Activated naive CD4-positive, alpha-beta T cell treated with anti-CD3 and anti-CD28 coated beads, Interleukin-2, amount 50 U/mL, for 72 hours (primary cell): ENCODE results near the gene RXRG. TPM values are rescaled to one million over a fixed set of nuclear protein-coding genes. Genes with fewer than 3 reads are reported as not detected.

ENCODE experiments used
- ATAC-seq, 2 donors: fragments of 150-1000 bp; cut with Tn5 transposase; 2 replicates each; pipeline ENCODE4 v1.10.0; 2021; ENCODE audit warnings: mild to moderate bottlenecking in 2 of 2, moderate library complexity in 2 of 2
- DNase-seq, 2 donors: peaks; one replicate each; pipeline ENCODE4 v3.0.0; 2021 to 2022; ENCODE audit warnings: low spot score in 2 of 2
- H3K27ac Mint-ChIP-seq, 2 donors: one replicate each; pipeline ENCODE4 v1.8.0; 2022; ENCODE audit warnings: mild to moderate bottlenecking in 2 of 2, mixed read lengths in 2 of 2
- H3K36me3 Mint-ChIP-seq, 2 donors: one replicate each; pipeline ENCODE4 v1.8.0; 2022; ENCODE audit warnings: mixed read lengths in 2 of 2
- H3K9me3 Mint-ChIP-seq, 2 donors: one replicate each; pipeline ENCODE4 v1.8.0; 2022; ENCODE audit warnings: mixed read lengths in 2 of 2
- total RNA-seq, 2 donors: library from RNA; stranded (reverse); gene quantifications; one replicate each; pipeline ENCODE4 v1.2.3, GENCODE V29; 2022

RXRG gene
- total RNA-seq, 2 donors from 2014 or later: 0.11 TPM; not detected in 1

DNA sequence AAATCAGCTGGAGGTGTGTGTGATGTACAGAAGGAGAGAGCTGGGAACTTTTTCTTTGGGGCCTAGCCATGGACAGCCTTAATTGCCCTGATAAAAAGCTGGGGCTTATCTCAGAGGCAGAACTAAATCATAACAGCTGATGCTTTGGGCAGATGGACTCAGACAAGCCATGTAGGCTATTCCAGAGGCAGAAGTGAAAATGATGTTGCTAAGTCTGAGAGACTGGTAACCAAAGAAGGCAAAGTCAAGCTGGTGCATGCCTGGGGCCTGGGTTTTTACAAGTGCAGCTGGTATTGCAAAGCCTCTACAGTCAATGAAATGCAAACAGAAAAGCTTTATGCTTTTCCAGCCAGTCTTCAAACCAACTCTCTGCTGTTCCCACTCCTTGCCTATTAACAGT is 49.4 kb downstream of the RXRG start:
- Mint-ChIP-seq H3K36me3 (no peaks in the 10 kb centered on the region), H3K27ac (no peak overlapping the region), H3K9me3 (no peaks in the 10 kb centered on the region)
- ATAC-seq (no peak), DNase-seq (no peak)

DNA sequence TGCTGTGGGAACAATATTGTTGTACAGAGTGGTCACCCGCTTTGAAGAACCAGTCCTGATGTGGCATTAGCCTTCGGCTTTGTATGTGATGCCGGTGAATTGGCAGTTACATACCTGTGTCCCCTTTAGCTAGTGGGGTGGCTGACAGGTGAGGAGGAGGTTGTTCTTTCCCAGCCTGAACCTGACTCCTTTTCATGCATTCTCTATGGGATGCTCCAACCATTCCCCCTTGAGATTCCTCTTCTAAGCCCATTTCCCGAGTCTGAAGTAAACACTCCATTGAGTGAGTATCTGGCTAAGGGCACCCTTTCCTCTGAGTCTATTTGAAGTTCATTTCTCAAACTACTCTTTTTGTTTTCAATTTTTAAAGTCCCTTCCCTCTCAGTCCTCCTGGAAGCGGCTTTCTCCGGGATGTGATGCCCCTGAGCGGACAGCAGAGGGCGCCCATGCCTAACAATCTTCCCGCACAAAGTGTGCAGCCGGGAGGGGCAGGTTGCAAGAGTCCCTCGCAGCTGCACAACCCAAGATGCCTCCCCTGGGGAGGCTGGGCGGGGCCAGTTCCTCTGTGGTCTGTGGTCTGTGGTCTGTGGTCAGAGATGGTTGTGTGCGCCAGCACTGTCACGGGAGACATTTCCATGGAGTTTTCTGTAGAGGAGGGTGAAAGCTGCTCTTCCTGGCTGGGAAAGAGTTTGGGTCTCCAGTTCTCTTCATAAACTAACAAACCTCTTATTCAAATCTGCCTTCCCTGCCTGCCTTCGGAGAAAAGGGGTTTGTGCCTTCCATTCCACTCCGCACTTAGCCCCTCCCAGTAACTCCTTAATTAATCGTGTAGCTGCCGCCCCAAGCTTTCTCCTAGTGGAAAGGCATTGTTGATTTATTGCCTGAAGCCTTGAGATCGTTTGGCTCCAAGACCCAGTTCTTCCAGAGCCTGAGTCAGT is 52.0 kb downstream of the RXRG start:
- DNase-seq: peak; percentile 78 to 87
- peak; percentile 95 to 99 for ATAC-seq
- peak overlapping the region; percentile 74 to 83 for H3K27ac Mint-ChIP-seq
- H3K36me3 Mint-ChIP-seq: no peaks in the 10 kb centered on the region
- H3K9me3 Mint-ChIP-seq: no peaks in the 10 kb centered on the region

DNA sequence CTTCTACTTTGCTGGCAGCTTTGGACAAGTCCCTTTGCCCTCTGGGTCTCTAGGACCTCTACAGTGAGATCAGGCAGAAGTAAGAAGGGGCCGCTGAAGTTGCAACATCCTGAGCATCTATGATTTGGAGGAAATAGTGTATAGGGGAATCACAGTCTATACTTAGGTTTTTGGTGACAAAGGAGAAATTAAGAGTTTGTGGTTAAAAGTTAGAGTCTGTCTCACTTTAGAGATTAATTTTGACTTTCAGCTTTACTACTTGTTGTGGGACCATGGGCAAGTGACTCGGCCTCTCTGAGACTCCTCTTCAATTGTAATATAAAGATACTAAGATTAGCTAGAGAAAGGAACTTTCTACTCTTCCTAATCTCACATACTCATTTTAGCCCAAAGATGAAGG is 55.3 kb downstream of the RXRG start:
- Mint-ChIP-seq H3K27ac (no peak overlapping the region), H3K9me3 (no peaks in the 10 kb centered on the region), H3K36me3 (no peaks in the 10 kb centered on the region)
- ATAC-seq (peak in 1 of 2 donors; percentile 63), DNase-seq (no peak)

DNA sequence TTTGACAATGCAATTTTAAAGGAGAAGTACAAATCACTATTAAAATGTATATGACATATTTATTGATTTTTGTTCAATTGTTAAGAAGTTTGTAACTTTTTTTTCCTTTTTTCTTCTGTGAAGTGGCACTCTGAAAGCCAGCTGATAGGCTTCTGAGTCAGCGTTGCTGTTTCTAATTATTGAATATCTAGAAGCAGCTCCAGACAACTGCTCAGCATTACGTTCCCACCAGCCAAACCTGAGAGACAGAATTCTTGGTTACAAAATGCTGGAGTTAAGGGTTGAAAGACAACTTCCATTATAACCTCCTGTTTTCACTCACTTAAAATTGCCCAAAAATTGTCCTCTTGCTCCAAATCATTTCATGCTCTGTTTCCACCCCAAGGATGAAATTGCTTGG is 57.0 kb downstream of the RXRG start:
- H3K9me3 Mint-ChIP-seq: no peaks in the 10 kb centered on the region
- no peak overlapping the region for H3K27ac Mint-ChIP-seq
- no peak for ATAC-seq
- no peak for DNase-seq
- H3K36me3 Mint-ChIP-seq: no peaks in the 10 kb centered on the region

DNA sequence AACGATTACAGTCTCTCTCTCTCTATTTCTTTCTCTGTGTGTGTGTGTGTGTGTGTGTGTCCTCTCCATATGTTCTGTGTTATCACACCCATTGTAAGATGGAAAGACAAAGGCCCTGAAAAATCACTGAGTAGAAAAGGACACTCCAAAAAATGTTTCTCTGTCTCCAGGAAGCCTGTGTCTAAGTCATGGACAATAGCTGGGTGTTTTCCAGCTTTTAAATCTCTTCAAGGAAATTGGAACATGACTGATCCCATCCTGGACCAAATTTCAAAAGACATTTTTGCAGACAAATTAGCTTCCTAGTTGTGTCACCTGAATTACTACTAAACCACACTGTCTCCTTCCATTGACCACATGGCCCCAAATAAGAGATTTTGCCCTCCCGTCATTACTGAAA is 57.4 kb downstream of the RXRG start:
- Mint-ChIP-seq H3K9me3 (no peaks in the 10 kb centered on the region), H3K27ac (no peak overlapping the region), H3K36me3 (no peaks in the 10 kb centered on the region)
- DNase-seq (no peak), ATAC-seq (no peak)

DNA sequence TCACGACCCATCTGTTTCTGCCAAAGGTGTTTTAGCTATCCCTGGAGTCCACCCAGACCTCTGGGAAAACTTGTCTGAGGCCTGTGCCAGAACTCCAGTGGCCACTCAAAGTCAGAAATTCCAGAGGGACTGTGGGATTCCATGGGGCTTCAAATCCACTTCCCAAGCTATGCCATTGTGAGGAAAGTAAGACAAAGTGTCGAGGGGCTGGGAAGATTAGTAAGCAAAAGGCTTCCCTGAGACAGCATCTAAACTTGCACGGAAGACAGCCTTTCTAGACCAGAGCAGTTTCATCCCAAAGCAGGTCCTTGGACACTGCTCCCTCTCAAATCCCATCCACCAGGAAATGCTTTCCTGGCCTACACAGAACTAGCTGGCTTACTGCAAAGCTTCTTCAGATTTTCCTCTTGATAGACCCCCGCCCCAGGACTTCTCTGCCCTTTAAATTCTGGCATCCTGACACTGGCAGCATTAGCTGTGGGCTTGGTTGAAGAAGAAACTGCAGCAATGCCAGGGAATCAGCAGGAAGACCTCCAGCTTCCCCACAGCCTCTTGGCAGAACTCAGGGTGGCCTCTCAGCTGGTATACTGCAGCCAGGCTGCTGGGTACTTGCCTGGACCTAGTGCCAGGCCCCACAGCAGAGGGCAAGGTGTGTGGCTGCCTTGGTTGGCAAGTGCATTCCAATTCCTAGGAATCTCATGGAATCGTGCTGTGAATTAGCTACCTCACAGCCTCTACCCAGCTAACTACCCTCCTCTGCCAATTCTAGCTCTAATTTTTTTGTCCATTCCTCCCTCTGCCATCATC is 61.1 kb downstream of the RXRG start:
- Mint-ChIP-seq H3K9me3 (no peaks in the 10 kb centered on the region), H3K36me3 (no peaks in the 10 kb centered on the region), H3K27ac (no peak overlapping the region)
- DNase-seq (no peak), ATAC-seq (no peak)

DNA sequence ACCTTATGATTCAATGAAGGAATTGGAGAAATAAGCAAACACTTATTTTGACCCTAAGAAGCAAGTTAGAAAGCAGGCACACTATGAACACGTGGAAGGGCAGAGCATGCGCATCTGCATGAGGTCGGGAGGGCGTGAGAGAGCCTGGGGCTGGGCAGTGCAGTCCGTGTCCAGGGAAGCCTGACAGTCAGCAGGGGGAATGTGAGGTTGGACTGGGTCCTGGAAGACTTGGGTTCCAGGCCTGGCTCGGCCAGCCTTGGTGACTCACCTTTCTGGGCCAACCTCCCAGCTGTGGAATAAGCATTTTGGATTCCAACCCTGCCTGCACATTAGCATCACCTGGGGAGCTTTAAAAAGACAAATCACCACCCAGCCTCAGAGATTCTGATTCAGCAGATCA is 61.9 kb downstream of the RXRG start:
- Mint-ChIP-seq H3K9me3 (no peaks in the 10 kb centered on the region), H3K36me3 (no peaks in the 10 kb centered on the region), H3K27ac (no peak overlapping the region)
- ATAC-seq (no peak), DNase-seq (no peak)

DNA sequence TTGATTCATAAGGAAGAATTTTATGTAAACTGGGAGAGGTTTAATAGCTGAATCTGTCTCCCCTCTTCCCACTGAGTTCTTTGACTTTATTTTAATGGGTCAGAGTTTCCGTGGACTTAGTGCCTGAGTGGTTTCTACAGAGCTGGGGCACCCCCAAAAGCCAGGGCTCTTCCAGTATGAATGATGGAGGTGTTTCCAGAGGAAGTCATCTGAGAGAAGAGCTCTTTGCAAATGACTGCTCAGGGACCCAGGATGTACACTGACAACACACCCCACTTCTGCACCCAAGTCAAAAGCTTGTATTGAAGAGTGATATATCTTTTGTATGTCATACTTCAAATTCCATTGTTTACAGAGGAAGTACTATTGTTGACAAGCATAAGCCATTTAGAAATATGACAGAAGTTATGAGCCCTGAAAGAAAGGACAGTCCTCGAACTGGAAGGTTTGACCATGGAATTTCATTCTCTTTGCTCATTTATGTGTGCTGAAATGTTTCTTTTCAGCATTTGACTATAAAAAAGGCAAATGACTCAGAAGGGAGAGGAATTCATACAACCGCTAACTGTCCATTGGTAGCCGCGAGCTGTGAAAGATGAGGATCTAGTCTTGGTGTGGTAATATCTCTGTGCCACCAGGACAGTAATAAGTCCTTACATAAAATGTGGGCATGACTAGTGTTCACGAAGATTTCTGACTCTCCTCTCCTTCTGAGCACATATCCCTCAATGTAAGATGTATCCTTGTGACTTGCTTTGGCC is 63.0 kb downstream of the RXRG start:
- peak in 1 of 2 donors; percentile 49 for ATAC-seq
- Mint-ChIP-seq H3K27ac (no peak overlapping the region), H3K36me3 (no peaks in the 10 kb centered on the region)

DNA sequence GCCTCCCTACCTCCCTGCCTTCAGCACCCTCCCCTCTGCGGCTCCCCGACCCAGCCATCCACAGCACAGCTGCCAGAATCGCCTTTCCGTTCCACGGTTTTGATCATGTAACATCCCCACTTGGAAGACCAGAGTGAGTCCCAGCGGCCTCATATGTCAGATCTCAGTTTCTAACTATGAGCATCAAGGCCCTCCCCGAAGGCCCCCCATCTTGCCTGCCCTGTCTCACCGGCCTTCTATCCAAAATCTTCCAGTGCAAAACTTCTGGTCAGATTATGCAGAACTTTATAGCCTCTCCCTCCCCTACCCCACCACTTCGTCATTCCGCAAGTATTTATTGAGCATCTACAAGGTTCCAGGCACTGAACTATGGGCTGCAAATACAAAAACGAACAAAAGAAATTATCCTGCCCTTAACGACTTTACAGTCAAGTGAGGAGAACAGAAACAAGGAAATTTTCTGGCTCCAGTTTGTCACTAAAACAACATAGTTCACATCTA is 68.1 kb downstream of the RXRG start:
- no peaks in the 10 kb centered on the region for H3K36me3 Mint-ChIP-seq
- H3K27ac Mint-ChIP-seq: no peak overlapping the region
- no peak for DNase-seq
- H3K9me3 Mint-ChIP-seq: no peaks in the 10 kb centered on the region
- ATAC-seq: peak in 1 of 2 donors; percentile 8

More for the DNA sequence above, 63.0 kb downstream of the RXRG start:
- DNase-seq: no peak
- H3K9me3 Mint-ChIP-seq: no peaks in the 10 kb centered on the region

DNA sequence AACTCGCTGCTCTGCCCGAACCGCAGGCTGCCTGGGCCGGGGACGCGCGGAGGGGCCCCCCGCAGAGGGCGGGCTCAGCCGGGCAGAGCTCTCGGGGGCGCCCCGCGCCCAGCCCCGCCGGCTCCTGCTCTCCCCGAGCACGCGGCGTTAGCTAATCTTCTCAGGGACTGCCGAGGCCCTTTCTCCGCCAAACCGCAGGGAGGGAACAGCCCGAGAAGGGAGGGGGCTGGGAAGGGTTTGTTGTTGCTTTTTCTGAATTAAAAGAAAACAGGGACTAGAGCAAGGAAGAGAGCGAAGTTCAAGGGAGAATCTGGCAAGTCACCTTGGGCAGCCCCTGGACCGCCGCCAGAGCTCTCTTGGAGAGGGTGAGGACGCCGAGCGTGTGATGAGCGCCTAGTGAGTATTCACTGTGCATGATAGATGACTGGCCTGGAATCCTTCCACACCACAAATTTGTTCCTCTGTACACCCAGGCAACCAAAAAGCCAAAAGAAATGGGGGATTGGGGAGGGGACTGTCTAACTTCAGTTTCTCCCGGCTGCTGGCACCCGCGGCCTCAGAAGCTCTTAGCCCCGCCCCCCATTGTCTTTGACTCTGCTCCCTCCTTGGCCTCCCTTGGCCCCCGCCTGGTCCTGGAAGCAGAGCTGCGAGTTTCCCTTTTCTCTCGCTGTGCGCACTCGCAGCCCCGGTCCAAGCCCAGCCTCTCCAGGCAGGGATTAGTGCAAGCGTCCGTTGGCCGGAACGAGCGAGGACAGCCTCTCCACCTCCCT is 68.7 kb downstream of the RXRG start:
- Mint-ChIP-seq H3K27ac (no peak overlapping the region), H3K36me3 (no peaks in the 10 kb centered on the region), H3K9me3 (no peaks in the 10 kb centered on the region)
- ATAC-seq (peak; percentile 85 to 90), DNase-seq (peak in 1 of 2 donors; percentile 31)

DNA sequence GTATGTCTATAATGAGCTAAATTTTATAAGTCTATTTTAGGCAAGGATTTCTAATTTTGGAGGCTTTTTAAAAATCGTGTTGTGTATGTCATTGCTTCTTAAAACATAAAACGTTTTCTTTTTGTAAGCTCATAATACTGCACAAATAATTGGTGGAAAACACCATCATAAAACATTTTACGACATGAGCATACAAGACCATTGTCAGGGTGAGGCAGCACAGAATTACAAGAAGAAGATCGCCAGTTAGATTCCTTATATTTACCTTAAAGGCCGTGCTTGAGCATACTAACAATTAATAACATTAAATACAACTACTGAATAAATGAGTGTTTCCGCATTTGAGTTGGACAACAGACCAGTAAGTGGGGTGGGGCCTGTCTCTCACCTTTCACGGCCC is 69.3 kb downstream of the RXRG start:
- DNase-seq (no peak), ATAC-seq (no peak)
- Mint-ChIP-seq H3K27ac (no peak overlapping the region), H3K36me3 (no peaks in the 10 kb centered on the region), H3K9me3 (no peaks in the 10 kb centered on the region)

DNA sequence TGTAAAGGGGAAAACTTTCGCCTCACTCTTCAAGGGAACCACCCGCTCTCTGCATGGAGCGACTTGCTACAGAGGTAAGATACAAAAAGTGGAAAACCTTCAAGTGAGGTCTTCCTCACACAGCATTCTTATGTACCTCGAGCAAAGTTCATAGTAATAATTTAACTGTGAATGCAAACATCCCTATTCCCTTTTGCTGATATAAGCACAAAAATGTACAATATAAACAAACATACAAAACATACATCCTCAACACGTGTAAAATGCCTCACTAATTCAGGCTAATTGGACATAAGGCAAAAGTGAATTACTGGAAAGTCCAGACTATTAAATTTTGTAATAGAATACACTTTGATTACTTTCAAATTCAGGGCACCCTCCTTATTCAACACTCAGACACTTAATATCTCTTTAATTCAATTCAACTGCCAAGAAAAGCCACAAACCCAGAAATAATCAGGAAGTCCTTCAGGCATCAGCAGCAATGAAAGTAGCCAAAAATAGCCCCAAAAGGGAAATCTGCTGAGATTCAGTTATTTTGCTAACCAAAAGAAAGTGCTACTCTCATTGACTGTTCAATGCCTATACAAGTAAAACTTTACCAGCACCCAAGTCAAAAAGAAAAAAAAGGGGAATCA is 73.2 kb downstream of the RXRG start:
- ATAC-seq (no peak), DNase-seq (no peak)
- H3K27ac Mint-ChIP-seq: no peak overlapping the region
- no peaks in the 10 kb centered on the region for H3K36me3 Mint-ChIP-seq
- H3K9me3 Mint-ChIP-seq: no peaks in the 10 kb centered on the region

DNA sequence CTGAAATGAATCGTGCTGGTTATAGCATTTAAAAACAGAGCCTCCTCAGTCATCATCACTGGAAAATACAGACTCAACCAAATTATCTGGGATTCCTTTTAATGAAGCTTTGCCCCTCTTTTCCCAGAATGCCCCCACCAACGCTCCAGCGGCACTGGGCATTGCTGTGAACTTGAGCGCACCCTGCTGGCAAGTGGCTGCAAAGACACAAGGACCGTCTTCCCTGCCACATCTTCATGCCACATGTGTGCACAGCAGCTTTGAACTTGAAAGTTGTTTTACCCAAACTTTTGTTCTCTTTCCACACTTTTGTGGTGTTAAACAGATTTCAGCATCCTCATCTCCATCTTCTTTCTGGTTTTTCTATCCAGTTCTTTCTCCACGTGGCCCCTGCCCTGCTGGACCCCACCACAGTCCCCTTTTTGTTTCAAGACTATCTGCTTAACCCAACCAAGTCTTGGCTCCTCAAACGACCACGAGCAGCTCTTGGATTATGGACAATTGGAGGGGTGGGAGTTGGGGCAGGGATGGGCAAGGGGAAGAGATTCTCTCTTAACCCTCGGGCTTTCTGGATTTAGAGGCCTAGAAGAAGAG is 75.6 kb downstream of the RXRG start:
- Mint-ChIP-seq H3K9me3 (no peaks in the 10 kb centered on the region), H3K27ac (no peak overlapping the region), H3K36me3 (no peaks in the 10 kb centered on the region)
- DNase-seq: peak in 1 of 2 donors; percentile 60
- peak in 1 of 2 donors; percentile 50 for ATAC-seq

DNA sequence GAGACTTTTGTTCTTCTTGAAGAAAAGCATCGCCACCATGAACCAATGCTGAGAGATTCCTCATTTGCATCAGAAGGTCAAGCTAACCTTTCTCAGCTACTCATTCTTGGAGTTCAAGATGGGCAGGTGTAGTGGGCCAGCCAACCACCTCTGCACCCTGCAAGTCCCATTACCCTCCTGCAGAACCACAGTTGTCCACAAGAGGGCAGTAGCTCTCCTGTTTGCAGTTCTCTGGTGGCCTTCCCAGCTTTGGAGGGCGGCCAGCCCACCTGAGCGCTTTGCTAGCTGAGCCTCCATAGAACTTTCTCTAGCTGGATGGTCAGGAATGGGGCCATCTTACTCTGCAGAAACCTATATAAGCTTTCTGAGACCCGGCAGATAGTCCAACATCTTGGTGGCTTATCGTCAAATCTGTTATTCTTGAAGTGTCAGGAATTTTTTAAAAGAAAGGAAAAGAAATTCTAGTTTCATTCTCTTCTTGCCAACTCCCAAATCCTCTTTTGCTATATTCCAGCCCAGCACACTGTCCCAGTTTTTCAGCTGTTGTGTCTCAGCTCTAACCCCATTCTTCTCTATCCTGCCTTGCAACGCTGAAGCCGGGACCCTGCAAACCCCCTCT is 77.4 kb downstream of the RXRG start:
- Mint-ChIP-seq H3K36me3 (no peaks in the 10 kb centered on the region), H3K27ac (no peak overlapping the region), H3K9me3 (no peaks in the 10 kb centered on the region)
- peak in 1 of 2 donors; percentile 85 for DNase-seq
- peak; percentile 49 to 74 for ATAC-seq

DNA sequence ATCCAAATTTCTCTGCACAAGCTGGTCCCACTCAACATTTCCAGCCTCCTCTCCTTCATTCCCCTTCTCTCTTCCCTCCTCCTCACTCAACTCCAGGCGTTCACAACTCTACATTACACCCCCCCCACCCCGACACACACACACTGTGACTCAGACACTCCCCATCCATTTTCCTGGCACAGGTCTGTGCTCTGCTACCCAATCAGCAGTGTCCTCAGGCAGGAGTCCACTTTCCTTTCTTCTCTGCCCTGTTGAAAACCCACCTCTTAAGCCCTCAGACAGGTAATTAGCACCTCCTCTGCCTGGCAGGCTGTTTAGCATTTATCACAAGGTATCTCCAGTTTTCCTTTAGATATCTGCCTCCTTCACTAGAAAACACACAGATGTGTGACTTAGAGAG is 79.6 kb downstream of the RXRG start:
- ATAC-seq (no peak), DNase-seq (no peak)
- Mint-ChIP-seq H3K9me3 (no peaks in the 10 kb centered on the region), H3K27ac (no peak overlapping the region), H3K36me3 (no peaks in the 10 kb centered on the region)
